Raji (cell line): ENCODE measurements around the gene C2orf81.

Experiments used
- POLR2A ChIP-seq: IDR thresholded peaks from 2 replicates; pipeline ENCODE4 v1.6.1; 2011; ENCODE audit warnings: low read depth, low read length, control low read depth; ENCODE audit not compliant: insufficient read depth

C2orf81 gene

DNA sequence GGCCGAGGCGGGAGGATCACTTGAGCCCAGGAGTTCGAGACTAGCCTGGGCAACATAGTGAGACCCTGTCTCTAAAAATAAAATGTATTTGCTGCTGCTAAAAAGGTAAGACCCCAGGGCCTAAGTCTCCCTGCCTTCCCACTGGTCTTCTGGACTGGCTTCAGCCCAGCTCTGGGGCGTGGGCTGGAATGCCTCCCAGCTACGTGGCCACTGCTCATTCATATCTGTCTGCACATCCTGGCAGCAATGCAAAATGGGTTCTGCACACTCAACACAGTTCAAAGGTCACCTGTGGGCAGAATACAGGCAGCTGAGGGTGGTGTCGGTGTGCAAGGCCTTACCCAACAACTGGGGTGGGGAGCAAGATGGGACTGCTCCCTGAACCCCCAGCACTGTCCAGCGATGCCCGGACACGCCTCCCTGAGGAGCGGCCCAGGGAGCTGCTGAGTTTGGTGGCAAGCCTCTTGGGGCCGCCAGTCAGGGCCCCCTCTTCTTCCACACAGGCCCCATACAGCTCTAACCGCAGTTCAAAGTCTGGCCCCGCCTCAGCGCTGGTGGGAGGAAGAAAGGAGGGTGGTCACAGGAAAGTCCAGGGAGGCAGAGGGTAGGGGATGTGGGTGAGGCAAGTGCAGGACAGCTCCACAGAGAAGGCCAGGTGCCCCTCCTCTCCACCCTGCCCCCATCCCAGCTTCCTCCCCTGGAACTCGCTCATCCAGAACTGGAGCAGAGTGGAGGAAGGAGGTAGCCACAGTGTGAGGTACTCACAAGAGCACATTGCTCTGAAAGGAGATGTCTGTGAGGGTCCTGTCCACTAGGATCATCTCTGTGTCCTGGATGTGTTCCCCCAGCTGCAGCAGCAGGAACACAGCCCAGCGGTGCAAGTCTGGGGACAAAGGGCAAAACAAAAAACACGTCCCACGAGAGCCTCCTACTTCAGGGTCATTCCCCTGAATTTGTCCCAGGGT lies 8.3 kb upstream of the C2orf81 start:
- no peak for TF ChIP-seq POLR2A

DNA sequence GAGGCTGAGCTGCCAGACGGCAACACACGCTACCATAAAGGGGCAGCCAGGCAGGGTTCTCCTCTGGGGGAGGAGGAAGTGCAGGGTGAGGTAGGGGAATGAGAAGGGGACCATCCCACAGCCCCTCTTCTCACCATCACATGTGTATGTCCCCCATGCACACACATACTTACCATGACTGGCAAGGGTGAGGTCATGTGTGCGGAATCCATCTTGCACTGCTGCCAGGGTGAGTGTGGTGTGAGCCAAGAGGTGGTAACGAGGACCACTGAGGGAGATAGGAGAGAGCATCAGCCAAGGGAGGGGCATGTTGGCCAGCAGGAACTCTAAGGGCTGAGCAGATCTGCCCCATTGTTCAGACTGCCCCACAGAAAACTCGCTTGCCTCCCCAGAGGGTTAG lies 7.3 kb upstream of the C2orf81 start:
- no peak for TF ChIP-seq POLR2A

DNA sequence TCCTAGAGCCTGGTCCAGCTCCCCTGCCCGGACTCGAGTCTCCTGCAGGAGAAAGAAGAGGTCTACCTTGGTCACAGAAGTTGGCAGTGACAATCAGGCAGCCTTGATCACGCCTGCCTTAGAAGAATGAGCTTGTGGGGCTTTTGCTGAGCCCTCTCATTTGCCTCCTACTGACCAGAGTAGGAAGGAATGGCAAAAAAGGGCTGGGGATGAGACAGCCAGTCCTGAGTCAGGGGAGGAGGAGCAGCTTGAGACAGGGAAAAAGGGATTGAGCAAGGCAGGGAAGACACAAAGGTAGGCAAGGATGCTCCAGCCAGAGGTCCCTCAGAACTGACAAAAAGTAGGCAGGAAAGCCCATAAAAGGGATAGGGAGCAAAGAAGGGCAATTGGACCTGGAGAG lies 6.1 kb upstream of the C2orf81 start:
- no peak for TF ChIP-seq POLR2A

DNA sequence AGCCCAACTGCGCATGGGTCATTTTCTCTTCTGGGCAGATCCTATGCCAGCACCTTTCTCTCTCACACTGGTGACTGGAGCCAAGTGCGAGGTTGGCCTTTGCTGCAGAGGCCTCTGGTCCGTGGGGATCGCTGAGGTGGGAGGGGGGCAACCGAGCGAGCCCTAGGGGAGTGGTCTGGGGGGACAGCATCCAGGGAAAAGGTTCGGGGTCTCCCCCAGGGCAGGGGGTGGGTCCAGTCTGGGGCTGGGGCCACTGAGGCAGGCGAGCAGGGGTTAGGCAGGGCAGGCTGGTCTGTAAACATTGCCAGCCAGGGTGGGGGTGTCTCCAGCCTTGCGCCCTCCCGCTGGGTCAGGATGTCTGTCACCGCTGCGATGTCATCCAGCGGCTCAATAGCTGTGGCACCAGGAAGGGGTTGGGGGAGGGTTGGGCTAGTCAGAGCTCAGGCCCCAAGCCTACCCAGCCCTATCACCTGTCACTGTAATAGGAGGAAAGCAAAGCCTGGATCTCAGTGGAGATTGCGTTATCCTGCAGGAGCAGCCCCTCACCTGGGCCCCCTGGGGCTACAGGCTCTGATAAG lies 4.9 kb upstream of the C2orf81 start:
- no peak for TF ChIP-seq POLR2A

DNA sequence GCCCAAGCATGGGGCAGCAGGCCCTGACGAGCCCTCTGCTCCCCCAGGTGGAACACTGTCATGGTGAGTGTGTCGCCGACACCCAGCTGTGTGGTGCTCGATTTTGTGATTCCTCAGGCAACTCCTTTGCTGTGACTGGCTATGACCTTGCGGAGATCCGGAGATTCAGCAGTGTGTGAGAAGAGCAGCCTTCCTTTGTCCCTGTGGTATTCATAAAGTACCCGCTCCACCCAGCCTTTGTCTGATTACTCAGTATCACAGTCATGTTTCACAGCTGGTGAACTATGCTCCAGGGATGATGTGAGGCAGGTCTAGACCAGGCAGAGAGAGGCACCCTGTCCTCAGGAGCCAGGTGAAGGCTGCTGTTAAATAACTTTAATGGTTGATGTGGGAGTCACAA lies 4.1 kb upstream of the C2orf81 start:
- TF ChIP-seq POLR2A, result no peak

DNA sequence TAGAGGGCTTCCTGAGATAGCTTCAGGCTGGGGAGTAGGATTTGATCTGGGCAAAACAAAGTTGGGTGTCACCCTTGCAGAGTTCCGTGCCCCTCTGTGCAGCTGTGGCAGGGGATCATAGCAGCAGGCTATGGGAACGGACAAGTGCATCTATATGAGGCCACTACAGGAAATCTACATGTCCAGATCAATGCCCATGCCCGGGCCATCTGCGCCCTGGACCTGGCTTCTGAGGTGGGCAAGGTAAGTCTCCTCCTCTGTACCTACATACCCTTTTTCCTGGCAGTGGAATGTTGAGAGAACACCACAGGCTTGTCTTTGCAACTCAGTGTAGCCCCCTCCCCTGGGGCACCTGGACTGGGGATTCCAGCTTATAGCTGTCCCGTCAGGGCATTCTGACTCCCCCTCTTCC lies 3.6 kb upstream of the C2orf81 start:
- TF ChIP-seq POLR2A, result no peak

DNA sequence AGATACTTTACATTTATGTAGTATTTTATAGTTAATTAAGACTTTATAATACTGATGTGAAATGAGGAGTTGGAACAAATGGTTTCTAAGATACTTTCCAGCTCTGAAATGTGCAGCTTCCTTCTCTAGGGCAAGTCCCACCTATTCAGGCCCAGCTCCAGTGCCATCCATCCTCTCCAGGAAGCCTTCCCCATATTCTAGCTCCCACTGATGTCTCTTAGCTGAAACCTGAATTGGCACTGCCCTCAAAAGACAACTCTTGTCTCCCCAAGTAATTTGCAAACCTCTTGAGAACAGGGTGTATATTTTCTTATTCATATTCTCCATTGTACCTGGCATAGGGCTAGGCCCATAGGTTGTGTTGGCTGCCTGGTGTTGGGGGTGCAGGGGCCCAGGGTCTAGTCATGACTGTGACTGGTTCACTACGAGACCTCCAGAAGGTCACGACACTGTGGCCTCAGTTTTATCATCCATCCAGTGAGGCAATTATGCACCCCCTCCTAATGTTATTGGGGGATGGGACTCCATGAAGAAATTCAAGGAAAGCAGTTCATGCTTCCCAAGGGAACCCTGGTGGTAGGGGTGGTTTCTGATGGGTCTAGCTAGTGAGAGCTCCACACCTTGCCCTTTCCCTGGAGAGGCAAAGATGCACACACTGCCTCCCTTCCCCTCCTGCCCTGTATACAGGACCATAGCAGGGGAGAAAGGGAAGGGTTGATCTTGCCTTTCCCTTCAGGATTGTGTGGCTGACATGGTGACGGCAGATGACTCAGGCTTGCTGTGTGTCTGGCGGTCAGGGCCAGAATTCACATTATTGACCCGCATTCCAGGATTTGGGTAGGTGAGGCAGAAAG lies 2.9 kb upstream of the C2orf81 start:
- no peak for TF ChIP-seq POLR2A

DNA sequence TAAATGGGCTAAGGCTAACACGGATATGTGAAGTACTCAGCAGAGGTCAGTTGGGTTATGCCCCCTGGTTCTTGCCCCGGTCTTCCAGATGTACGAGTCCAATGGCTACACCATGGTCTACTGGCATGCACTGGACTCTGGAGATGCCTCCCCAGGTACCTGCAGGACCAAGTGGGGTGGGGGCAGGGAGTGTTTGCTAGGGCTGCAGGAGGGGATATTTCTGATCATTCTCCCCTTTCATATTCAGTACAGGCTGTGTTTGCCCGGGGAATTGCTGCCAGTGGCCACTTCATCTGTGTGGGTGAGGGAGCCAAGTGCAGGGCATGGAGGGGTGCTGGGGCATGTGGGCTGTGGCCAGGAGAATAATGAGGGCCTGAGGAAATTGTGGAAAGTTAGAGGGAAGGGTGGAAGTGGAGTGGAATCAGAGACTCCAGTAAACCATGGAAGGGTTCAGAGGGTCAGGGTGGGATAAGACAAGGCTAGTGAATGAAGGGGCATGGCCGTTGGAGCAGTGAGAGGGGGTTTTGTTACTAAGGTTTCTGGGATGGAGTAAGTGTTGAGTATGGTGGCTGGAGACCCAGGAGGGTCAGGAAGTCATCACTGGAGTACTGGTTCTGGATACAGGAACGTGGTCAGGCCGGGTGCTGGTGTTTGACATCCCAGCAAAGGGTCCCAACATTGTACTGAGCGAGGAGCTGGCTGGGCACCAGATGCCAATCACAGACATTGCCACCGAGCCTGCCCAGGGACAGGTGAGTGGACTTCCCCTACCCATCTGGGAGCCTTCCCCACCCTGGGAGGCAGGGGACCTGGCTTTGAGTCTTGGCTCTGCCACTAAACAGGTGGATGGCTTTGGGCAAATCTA lies 2.0 kb upstream of the C2orf81 start:
- TF ChIP-seq POLR2A, result no peak

DNA sequence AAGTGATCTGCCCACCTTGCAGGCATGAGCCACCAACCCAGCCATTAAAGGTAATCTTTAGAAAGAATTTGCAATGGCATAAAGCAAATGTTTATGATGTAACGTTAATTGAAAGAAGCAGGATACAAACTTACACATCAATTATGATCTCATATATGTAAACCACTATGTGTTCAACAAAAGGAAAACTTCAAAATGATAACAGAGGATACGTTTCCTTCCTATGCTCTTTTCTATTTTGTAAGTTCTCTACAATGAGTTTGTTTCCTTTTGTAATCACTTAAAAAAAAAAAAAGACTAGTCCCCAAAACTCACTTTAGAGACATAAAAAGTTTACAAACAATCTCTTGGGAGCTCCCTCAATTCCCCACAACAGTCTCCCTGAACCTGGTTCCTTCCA lies 1.4 kb downstream of the C2orf81 start:
- TF ChIP-seq POLR2A, result no peak

DNA sequence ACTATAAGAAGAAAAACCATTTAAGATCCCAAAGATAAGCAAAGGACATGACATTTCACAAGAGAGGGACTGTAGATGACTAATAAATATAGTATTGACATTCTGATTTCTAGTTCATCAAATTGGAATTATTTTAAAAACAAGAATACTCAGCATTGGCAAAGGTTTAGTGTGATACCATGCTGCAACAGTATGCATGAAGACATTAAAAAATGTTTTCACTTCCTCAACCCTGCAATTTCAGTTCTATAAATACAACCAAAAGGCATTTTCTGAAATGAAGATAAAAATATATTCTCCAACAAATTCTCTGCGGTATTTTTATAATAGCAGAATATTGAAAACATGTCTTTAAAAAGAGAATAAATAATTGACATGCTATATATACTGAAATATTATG lies 2.1 kb downstream of the C2orf81 start:
- TF ChIP-seq POLR2A, result no peak

DNA sequence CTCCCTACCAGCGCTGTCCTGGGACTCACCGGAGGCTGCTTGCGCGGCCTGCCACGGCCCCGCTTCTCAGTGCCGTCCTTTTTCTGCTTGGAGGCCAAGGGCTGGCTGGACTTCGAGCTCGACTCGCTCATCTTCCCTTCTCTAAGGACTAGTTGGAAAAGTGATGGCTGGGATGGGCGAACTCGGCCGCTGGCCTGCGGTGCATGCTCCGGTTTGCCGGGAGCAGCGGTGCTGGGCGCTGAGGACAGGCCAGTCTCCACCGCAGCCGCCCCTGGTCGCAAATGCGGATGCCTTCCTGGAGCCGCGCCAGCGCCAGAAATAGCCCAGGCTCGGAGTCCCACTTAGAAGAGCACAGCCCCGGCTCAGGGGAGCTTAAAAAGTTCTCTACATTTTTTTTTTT lies 3.1 kb downstream of the C2orf81 start:
- no peak for TF ChIP-seq POLR2A

DNA sequence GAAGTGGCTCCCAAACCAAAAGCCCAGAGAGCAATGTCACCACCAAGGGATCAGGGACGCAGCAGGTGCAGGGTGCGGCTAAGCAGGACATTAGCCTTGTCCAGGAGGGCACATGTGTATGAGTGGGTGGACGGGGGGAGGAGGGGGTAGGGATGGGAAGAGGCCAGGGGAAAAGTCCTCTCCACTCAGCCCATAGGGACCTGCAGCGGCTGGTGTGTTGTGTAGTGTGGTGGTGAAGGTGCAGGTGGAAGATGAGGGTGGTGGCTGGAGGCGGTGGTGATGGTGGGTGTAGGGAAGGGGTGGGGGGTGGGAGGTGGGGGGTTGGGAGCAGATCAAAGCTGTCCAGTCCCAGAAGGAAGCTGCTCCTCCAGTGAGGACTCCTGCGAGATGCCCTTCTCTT lies 3.7 kb downstream of the C2orf81 start:
- TF ChIP-seq POLR2A, result no peak

DNA sequence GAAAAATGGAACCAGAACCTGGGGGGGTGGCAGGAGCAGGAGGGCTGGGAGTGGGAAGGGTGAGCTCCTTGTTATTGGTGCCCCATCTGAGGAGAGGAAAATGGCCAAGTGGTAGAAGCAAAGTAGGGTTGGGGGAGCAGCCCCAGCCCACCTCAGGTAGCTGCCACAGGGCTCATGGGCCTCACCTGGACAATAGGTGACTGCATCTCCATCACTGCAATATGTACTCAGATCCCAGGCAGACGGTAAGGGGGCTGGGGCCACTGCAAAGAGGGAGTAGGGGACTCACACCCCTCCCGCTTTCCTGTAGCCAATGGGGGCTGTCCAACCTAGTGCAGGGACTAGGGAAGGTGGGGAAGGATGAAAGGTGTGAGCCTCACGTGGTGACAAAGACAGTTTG lies 4.2 kb downstream of the C2orf81 start:
- no peak for TF ChIP-seq POLR2A

DNA sequence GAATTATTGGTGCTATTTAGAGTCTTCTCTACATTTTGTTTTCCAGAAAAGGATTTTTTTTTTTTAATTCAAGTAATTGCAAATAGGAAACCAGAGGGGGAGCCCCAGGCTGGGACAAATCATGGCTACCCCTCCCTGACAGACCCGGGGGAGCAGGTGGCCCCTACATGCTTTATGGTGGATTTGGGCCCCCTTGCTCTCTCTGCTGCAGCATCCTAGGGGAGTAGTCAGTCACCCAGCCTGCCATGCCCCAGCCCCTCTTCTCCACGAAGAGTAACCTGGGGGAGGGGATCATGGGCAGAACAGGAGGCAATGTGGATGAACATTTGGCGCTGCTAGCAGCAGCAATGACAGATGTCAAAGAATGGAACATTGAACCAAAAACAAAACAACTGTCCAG lies 4.6 kb downstream of the C2orf81 start:
- TF ChIP-seq POLR2A, result no peak
